Measurements from ENCODE around the gene NOTUM.
"Not testable (repeated sequence)": the region's sequence is repeated elsewhere in the genome, so short reads cannot be mapped to it uniquely, and the experiment has no call there.

The NOTUM gene

GRCh38 chr17:81960130-81960958 is 643 bp downstream of the NOTUM start:
- no peaks in the 10 kb centered on the region for H3K36me3 ChIP-seq (ENCODE audit: control insufficient read depth in 1 of 2, insufficient read depth in 2 of 2, low read length in 2 of 2)
- peaks cover 30% of the 10 kb centered on the region for H3K27me3 ChIP-seq (ENCODE audit: low read depth, low read length)
- no peaks in the 10 kb centered on the region for H3K9me3 ChIP-seq (ENCODE audit: control insufficient read depth in 1 of 2, low read length in 2 of 2)
- peak overlapping the region in 1 of 2 donors; percentile 59 for H3K4me3 ChIP-seq (ENCODE audit: low read depth in 1 of 2, low read length in 2 of 2)
- peaks cover 0 to 19% of the 10 kb centered on the region in 2 donors for H3K4me1 ChIP-seq (ENCODE audit: control insufficient read depth in 1 of 2, insufficient read depth in 2 of 2, low read length in 2 of 2)
- H3K27ac ChIP-seq (ENCODE audit: low read length), result no peak overlapping the region

DNA sequence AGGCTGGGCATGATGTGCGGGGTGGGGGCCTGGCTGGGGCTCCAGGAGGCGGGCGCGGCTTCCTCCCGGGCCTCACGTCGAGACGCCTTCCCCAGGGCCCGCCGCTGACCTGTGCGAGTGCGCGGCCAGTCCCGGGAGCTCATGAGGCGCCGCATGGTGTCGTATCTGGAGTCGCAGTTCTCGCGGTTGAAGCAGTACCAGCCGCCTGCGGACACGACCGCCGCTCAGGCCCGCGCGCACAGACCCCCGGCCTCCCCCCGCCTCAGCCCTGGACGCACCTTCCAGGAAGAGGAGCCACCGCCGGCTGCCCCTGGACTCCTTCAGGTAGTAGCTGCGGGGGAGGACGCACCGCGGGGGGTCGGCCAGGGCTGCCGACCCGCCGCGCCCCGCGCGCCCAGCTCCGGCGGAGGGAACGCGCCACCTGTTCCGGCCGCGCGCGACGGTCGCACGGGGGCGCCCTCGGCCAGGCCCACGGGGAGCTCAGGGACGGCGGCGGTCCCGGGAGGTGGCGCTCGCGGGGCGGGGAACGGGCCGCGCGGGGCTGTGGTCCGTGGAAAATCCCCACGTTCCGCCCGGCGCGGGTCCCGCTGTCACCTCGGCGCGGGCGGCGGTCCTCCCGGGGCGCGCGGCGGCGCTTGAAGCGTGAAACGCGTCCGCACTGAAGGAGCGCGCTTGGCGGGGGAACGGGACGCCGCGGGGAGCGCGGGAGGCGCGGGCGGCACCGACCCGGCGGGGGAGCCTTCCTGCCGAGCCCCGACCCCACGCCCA is 1.4 kb downstream of the NOTUM start:
- Histone ChIP-seq H3K9me3 (ENCODE audit: control insufficient read depth in 1 of 2, low read length in 2 of 2) (no peaks in the 10 kb centered on the region), H3K4me3 (ENCODE audit: low read depth in 1 of 2, low read length in 2 of 2) (peak overlapping the region in 1 of 2 donors; percentile 59), H3K4me1 (ENCODE audit: control insufficient read depth in 1 of 2, insufficient read depth in 2 of 2, low read length in 2 of 2) (peaks cover 0 to 19% of the 10 kb centered on the region in 2 donors), H3K36me3 (ENCODE audit: control insufficient read depth in 1 of 2, insufficient read depth in 2 of 2, low read length in 2 of 2) (no peaks in the 10 kb centered on the region), H3K27ac (ENCODE audit: low read length) (no peak overlapping the region), H3K27me3 (ENCODE audit: low read depth, low read length) (peaks cover 30% of the 10 kb centered on the region)

GRCh38 chr17:81958633-81959342 is 2.2 kb downstream of the NOTUM start:
- Histone ChIP-seq H3K4me3 (ENCODE audit: low read depth in 1 of 2, low read length in 2 of 2) (peak overlapping the region in 1 of 2 donors; percentile 59), H3K36me3 (ENCODE audit: control insufficient read depth in 1 of 2, insufficient read depth in 2 of 2, low read length in 2 of 2) (no peaks in the 10 kb centered on the region), H3K9me3 (ENCODE audit: control insufficient read depth in 1 of 2, low read length in 2 of 2) (no peaks in the 10 kb centered on the region), H3K4me1 (ENCODE audit: control insufficient read depth in 1 of 2, insufficient read depth in 2 of 2, low read length in 2 of 2) (peaks cover 0 to 19% of the 10 kb centered on the region in 2 donors), H3K27ac (ENCODE audit: low read length) (no peak overlapping the region), H3K27me3 (ENCODE audit: low read depth, low read length) (peaks cover 30% of the 10 kb centered on the region)

DNA sequence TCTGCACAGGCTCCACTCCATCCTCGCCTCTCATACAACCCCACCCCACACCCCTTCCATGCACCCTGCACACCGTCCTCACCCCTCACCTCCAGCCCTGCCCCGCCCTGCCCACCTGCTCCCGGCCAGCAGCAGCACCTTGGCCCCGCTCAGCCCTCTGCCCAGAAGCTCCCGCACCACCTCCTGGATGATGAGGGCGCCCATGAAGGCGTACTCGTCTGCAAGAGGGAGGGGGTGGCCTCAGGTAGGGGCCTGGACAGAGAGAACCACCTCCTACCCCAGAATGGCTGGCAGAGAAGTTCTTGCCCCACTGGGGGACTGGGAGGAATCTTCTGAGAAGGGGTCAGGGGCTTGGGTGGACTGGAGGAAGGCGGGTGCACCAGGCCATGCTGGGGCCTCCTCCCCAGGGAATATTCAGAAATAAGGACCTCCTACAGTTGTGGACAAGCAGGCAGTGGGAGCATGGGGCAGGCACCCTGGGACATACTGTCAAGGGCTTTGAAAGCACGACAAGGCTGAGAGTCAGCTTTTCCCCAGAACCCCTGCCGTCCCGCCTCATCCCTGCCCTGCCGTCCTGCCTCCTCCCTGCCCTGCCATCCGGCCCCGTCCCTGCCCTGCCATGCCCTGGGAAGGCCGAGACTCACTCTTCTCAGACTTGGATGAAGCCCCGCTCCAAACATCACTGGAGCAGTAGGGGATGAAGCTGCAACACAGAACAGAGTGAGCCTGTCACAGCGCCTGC is 3.1 kb downstream of the NOTUM start:
- Histone ChIP-seq H3K36me3 (ENCODE audit: control insufficient read depth in 1 of 2, insufficient read depth in 2 of 2, low read length in 2 of 2) (no peaks in the 10 kb centered on the region), H3K9me3 (ENCODE audit: control insufficient read depth in 1 of 2, low read length in 2 of 2) (no peaks in the 10 kb centered on the region), H3K4me3 (ENCODE audit: low read depth in 1 of 2, low read length in 2 of 2) (no peak overlapping the region), H3K4me1 (ENCODE audit: control insufficient read depth in 1 of 2, insufficient read depth in 2 of 2, low read length in 2 of 2) (peaks cover 0 to 19% of the 10 kb centered on the region in 2 donors), H3K27ac (ENCODE audit: low read length) (no peak overlapping the region), H3K27me3 (ENCODE audit: low read depth, low read length) (peaks cover 27% of the 10 kb centered on the region)

DNA sequence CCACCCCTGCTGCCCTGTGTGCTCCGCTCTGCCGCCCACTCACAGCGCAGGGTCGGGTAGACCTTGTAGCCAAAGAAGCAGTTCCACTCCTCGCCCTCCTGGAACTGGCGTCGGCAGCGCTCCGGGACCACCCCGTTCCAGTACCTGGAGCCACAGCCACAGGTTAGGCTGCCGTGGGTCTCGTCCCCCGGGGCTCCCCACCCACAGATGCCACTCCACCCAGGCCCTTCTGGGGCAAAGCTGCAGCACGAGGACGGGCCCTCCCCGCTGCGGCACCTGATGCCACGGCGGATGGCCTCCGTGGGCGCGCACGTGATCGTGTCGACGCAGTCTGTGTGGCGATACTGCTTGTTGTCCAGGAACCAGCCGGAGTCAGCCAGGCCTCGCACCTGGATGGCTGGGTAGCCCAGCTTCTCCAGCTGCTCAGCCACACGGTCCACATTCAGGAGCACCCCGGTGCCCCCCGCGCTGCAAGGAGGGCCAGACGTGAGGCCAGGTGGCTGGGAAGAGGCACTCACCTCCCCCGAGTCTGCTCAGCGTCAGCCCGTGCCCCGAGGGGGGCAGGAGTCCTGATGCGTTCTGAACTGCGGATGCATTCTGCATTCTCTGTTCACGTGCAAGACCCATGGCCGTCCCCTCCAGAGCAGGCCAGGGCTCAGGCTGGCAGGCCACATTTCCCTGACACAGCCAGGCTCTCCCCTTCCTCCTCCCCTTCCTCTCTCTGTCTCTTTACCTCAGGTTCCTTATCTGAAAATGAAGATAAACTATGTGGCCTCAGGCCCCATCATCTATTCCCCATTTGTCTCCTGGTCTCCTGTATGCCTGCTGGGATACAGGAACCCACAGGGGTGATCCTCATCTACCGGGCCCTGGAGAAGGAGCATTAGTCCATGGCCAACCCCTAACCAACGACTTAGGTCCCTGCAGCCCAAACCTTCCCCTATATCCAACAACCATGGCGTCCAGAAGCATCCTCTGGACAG is 4.1 kb downstream of the NOTUM start:
- Histone ChIP-seq H3K4me1 (ENCODE audit: control insufficient read depth in 1 of 2, insufficient read depth in 2 of 2, low read length in 2 of 2) (peaks cover 0 to 17% of the 10 kb centered on the region in 2 donors), H3K27ac (ENCODE audit: low read length) (no peak overlapping the region), H3K4me3 (ENCODE audit: low read depth in 1 of 2, low read length in 2 of 2) (no peak overlapping the region), H3K27me3 (ENCODE audit: low read depth, low read length) (peaks cover 17% of the 10 kb centered on the region), H3K9me3 (ENCODE audit: control insufficient read depth in 1 of 2, low read length in 2 of 2) (no peaks in the 10 kb centered on the region), H3K36me3 (ENCODE audit: control insufficient read depth in 1 of 2, insufficient read depth in 2 of 2, low read length in 2 of 2) (no peaks in the 10 kb centered on the region)

GRCh38 chr17:81955756-81956544 is 5.0 kb downstream of the NOTUM start:
- Histone ChIP-seq H3K27me3 (ENCODE audit: low read depth, low read length) (peaks cover 13% of the 10 kb centered on the region), H3K27ac (ENCODE audit: low read length) (no peak overlapping the region), H3K36me3 (ENCODE audit: control insufficient read depth in 1 of 2, insufficient read depth in 2 of 2, low read length in 2 of 2) (no peaks in the 10 kb centered on the region), H3K9me3 (ENCODE audit: control insufficient read depth in 1 of 2, low read length in 2 of 2) (no peaks in the 10 kb centered on the region), H3K4me3 (ENCODE audit: low read depth in 1 of 2, low read length in 2 of 2) (no peak overlapping the region), H3K4me1 (ENCODE audit: control insufficient read depth in 1 of 2, insufficient read depth in 2 of 2, low read length in 2 of 2) (peaks cover 0 to 11% of the 10 kb centered on the region in 2 donors)

GRCh38 chr17:81955058-81955681 is 5.8 kb downstream of the NOTUM start:
- no peak overlapping the region for H3K27ac ChIP-seq (ENCODE audit: low read length)
- H3K4me1 ChIP-seq (ENCODE audit: control insufficient read depth in 1 of 2, insufficient read depth in 2 of 2, low read length in 2 of 2), result peaks cover 0 to 9% of the 10 kb centered on the region in 2 donors
- H3K9me3 ChIP-seq (ENCODE audit: control insufficient read depth in 1 of 2, low read length in 2 of 2), result no peaks in the 10 kb centered on the region
- H3K4me3 ChIP-seq (ENCODE audit: low read depth in 1 of 2, low read length in 2 of 2), result no peak overlapping the region
- peaks cover 13% of the 10 kb centered on the region for H3K27me3 ChIP-seq (ENCODE audit: low read depth, low read length)
- H3K36me3 ChIP-seq (ENCODE audit: control insufficient read depth in 1 of 2, insufficient read depth in 2 of 2, low read length in 2 of 2), result no peaks in the 10 kb centered on the region

DNA sequence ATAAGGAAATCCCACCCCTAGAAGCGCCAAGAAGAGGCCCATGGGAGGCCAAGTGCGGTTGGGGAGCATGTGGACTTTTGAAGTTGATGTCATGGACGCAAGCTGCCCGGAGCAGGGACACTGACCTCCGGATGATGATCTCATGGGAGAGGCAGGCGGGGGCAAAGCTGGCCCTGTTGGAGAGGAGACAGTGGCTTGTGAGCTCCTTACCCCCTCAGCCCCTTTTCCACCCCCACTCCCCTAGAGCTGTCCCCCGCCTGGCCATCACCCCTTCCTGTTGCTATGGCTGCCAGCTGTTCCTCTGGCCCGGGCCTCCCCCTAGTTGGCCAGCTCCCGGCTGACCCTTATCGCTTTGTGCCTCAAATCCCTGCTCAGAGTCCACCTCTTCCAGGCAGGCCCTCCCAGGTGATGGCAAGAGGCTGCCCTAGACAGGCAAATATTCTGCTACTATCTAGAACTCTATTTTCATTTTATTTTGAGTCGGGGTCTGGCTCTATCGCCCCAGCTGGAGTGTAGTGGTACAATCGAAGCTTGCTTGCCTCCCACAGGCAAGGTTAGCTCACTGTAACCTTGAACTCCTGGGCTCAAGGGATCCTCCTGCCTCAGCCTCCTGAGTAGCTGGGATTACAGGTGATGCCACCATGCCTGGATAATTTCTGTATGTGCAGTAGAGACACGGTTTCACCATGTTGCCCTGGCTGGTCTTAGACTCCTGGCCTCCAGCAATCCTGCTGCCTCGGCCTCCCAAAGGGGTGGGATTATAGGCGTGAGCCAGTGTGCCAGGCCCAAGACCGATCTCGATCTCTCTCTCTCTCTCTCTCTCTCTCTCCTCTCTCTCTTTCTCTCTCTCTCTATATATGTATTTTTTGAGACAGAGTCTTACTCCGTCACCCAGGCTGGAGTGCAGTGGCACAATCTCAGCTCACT is 6.6 kb downstream of the NOTUM start:
- peaks cover 10% of the 10 kb centered on the region for H3K27me3 ChIP-seq (ENCODE audit: low read depth, low read length)
- no peaks in the 10 kb centered on the region for H3K36me3 ChIP-seq (ENCODE audit: control insufficient read depth in 1 of 2, insufficient read depth in 2 of 2, low read length in 2 of 2)
- H3K4me1 ChIP-seq (ENCODE audit: control insufficient read depth in 1 of 2, insufficient read depth in 2 of 2, low read length in 2 of 2), result peaks cover 0 to 3% of the 10 kb centered on the region in 2 donors
- no peak overlapping the region for H3K27ac ChIP-seq (ENCODE audit: low read length)
- no peak overlapping the region for H3K4me3 ChIP-seq (ENCODE audit: low read depth in 1 of 2, low read length in 2 of 2)
- no peaks in the 10 kb centered on the region for H3K9me3 ChIP-seq (ENCODE audit: control insufficient read depth in 1 of 2, low read length in 2 of 2)

- not testable (repeated sequence) for H3K4me3 ChIP-seq (ENCODE audit: low read depth in 1 of 2, low read length in 2 of 2); H3K4me1 ChIP-seq (ENCODE audit: control insufficient read depth in 1 of 2, insufficient read depth in 2 of 2, low read length in 2 of 2); H3K9me3 ChIP-seq (ENCODE audit: control insufficient read depth in 1 of 2, low read length in 2 of 2); H3K36me3 ChIP-seq (ENCODE audit: control insufficient read depth in 1 of 2, insufficient read depth in 2 of 2, low read length in 2 of 2); H3K27ac ChIP-seq (ENCODE audit: low read length); H3K27me3 ChIP-seq (ENCODE audit: low read depth, low read length)
Observed at GRCh38 chr17:81953443-81953842, 7.5 kb downstream of the NOTUM start.
